Type B pancreatic cell (in vitro differentiated cells): ENCODE results near the gene B9D2. TPM values are rescaled to one million over a fixed set of nuclear protein-coding genes. Genes with fewer than 3 reads are reported as not detected.
"Not testable (repeated sequence)": the region's sequence is repeated elsewhere in the genome, so short reads cannot be mapped to it uniquely, and the experiment has no call there.

ENCODE experiments used
- DNase-seq: peaks from one replicate; pipeline ENCODE4 v3.0.0; 2021; ENCODE audit warnings: mixed read lengths; ENCODE audit not compliant: unreplicated experiment; ENCODE audit errors: extremely low spot score
- H3K27ac Mint-ChIP-seq: 2 replicates; pipeline ENCODE4 v1.8.0; 2021; ENCODE audit warnings: mild to moderate bottlenecking, mixed read lengths
- H3K27me3 Mint-ChIP-seq: 2 replicates; pipeline ENCODE4 v1.8.0; 2021; ENCODE audit warnings: mixed read lengths
- H3K36me3 Mint-ChIP-seq: 2 replicates; pipeline ENCODE4 v1.8.0; 2021; ENCODE audit warnings: mixed read lengths
- H3K4me1 Mint-ChIP-seq: one replicate; pipeline ENCODE4 v1.8.0; 2021; ENCODE audit warnings: mixed read lengths; ENCODE audit not compliant: unreplicated experiment
- H3K4me3 Mint-ChIP-seq: 2 replicates; pipeline ENCODE4 v1.8.0; 2021; ENCODE audit warnings: mild to moderate bottlenecking, mixed read lengths
- H3K9me3 Mint-ChIP-seq: 2 replicates; pipeline ENCODE4 v1.8.0; 2021; ENCODE audit warnings: mixed read lengths
- total RNA-seq: library from RNA; stranded (reverse); gene quantifications from 2 replicates; pipeline ENCODE4 v1.2.1, GENCODE V29; 2021; ENCODE audit warnings: low replicate concordance
- TF ChIP-seq, protein P1 (sequence below): fragments of 200-600 bp; sonication (generic); conservative IDR thresholded peaks from 2 replicates; pipeline ENCODE4 v1.5.0; 2021; ENCODE audit warnings: antibody characterized with exemption, mild to moderate bottlenecking

Gene B9D2
- total RNA-seq, 1 donor from 2014 or later: 8.8 TPM

DNA sequence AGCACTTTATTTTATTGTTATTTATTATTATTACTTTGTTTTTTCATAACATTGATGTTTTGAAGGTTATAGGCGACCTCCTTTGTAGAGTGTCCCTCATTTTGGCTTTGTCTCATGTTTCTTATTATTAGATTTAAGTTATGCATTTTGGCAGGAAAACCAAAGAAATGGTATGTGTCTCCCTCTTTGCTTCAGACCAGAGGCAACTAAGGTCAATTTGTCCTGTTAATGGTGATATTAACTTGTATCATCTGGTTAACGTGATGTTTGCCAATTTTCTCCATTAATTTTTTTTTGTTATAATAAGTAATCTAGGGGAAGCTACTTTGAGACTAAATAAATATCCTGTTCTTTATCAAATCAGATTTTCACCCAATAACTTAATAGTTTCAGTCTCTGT, 8.6 kb upstream of the B9D2 start:
- Mint-ChIP-seq H3K27ac (no peak overlapping the region), H3K4me3 (no peak overlapping the region), H3K36me3 (no peaks in the 10 kb centered on the region), H3K9me3 (no peaks in the 10 kb centered on the region), H3K4me1 (peaks cover 12% of the 10 kb centered on the region), H3K27me3 (no peaks in the 10 kb centered on the region)
- DNase-seq: no peak
- TF ChIP-seq, protein P1, sequence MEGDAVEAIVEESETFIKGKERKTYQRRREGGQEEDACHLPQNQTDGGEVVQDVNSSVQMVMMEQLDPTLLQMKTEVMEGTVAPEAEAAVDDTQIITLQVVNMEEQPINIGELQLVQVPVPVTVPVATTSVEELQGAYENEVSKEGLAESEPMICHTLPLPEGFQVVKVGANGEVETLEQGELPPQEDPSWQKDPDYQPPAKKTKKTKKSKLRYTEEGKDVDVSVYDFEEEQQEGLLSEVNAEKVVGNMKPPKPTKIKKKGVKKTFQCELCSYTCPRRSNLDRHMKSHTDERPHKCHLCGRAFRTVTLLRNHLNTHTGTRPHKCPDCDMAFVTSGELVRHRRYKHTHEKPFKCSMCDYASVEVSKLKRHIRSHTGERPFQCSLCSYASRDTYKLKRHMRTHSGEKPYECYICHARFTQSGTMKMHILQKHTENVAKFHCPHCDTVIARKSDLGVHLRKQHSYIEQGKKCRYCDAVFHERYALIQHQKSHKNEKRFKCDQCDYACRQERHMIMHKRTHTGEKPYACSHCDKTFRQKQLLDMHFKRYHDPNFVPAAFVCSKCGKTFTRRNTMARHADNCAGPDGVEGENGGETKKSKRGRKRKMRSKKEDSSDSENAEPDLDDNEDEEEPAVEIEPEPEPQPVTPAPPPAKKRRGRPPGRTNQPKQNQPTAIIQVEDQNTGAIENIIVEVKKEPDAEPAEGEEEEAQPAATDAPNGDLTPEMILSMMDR: no peak

DNA sequence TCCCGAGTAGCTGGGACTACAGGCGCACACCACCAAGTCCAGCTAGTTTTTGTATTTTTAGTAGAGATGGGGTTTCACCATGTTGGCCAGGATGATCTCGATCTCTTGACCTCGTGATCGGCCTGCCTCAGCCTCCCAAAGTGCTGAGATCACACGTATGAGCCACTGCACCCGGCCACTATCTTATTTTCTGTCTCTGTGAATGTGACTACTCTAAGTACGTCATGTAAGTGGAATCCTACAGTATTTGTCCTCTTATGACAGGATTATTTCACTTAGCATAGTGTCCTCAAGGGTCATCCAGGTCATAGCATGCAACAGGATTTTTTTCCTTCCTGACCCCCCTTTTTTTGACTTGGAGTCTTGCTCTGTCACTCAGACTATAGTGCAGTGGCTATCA, 7.6 kb upstream of the B9D2 start:
- no peak overlapping the region for H3K27ac Mint-ChIP-seq
- H3K4me3 Mint-ChIP-seq: no peak overlapping the region
- DNase-seq: no peak
- peaks cover 4% of the 10 kb centered on the region for H3K4me1 Mint-ChIP-seq
- H3K9me3 Mint-ChIP-seq: no peaks in the 10 kb centered on the region
- H3K27me3 Mint-ChIP-seq: no peaks in the 10 kb centered on the region
- TF ChIP-seq, protein P1: no peak
- H3K36me3 Mint-ChIP-seq: no peaks in the 10 kb centered on the region

DNA sequence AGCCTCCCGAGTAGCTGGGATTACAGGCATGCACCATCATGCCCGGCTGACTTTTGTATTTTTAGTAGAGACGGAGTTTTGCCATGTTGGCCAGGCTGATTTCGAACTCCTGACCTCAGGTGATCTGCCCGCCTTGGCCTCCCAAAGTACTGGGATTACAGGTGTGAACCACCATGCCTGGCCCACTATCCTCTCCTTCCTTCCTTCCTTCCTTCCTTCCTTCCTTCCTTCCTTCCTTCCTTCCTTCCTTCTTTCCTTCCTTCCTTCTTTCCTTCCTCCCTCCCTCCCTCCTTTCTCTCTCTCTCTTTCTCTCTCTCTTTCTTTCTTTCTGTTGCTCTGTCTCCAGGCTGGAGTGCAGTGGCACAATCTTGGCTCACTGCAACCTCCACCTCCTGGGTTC, 7.2 kb upstream of the B9D2 start:
- DNase-seq, H3K27me3 Mint-ChIP-seq, H3K9me3 Mint-ChIP-seq, H3K27ac Mint-ChIP-seq, H3K4me1 Mint-ChIP-seq, H3K36me3 Mint-ChIP-seq, H3K4me3 Mint-ChIP-seq: not testable (repeated sequence)

DNA sequence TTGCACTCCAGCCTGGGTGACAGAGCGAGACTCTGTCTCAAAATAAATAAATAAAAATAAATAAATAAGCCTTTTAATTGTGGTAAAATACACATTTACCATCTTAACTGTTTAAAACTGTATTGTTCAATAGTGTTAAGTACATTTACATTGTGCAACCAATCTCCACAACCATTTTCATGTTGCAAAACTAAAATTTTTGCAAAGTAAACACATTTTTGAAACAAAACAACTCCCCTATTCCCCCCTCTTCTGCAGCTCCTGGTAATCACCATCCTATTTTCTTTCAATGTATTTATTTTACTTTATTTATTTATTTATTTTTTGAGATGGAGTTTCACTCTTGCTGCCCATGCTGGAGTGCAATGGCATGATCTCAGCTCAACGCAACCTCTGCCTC, 5.8 kb upstream of the B9D2 start:
- Mint-ChIP-seq H3K4me3 (no peak overlapping the region), H3K36me3 (peaks cover 3% of the 10 kb centered on the region), H3K27me3 (no peaks in the 10 kb centered on the region), H3K27ac (no peak overlapping the region), H3K4me1 (peaks cover 4% of the 10 kb centered on the region), H3K9me3 (no peaks in the 10 kb centered on the region)
- no peak for DNase-seq
- TF ChIP-seq, protein P1: no peak

DNA sequence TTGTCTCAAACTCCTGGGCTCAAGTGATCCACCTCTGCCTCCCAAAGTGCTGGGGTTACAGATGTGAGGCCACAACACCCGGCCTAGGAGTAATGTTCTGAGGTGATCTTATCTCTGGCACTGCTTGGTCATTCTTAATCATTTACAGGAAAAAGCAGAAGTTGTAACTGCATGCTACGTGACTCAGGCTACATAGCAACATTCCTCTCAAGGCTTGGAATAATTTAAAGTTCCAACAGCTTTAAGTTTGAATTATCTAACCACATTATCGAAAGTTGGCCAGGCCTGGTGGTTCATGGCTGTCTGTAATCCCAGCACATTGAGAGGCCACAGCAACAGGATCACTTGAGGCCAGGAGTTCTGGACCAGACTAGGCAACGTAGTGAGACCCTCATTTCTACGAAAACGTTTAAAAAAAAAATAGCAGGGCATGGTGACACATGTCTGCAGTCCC, 3.9 kb upstream of the B9D2 start:
- Mint-ChIP-seq H3K4me1 (peaks cover 8% of the 10 kb centered on the region), H3K27me3 (no peaks in the 10 kb centered on the region), H3K36me3 (peaks cover 3% of the 10 kb centered on the region), H3K27ac (no peak overlapping the region), H3K4me3 (no peak overlapping the region), H3K9me3 (no peaks in the 10 kb centered on the region)
- DNase-seq: no peak
- TF ChIP-seq, protein P1: no peak

DNA sequence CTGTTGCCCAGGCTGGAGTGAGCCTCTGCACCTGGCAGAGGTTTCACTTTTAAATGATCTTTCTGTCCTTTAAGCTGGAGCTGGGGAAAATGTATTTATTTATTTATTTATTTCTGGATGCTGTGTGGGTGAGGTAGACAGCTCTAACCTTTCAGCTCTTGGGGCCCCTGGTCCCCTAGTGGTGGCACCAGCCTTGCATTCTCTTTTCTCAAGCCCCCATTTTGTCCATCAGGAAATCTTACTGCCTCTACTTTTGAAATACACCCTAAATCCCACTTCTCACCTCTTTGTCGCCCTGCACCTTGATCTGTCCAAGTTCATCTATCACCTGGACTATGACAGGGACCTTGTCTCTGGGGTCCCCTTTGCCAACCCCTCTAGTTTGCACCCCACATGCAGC, 2.1 kb upstream of the B9D2 start:
- no peaks in the 10 kb centered on the region for H3K9me3 Mint-ChIP-seq
- H3K4me3 Mint-ChIP-seq: peak overlapping the region; percentile 67

More for the DNA sequence above, 2.1 kb upstream of the B9D2 start:
- TF ChIP-seq, protein P1: peak; percentile 60
- Mint-ChIP-seq H3K27me3 (no peaks in the 10 kb centered on the region), H3K27ac (peak overlapping the region; percentile 72), H3K4me1 (peaks cover 14% of the 10 kb centered on the region), H3K36me3 (peaks cover 3% of the 10 kb centered on the region)
- no peak for DNase-seq
